Stimulated activated CD4-positive, alpha-beta T cell treated with anti-CD3 and anti-CD28 coated beads, Interleukin-2, amount 100 ng/mL, for 24 hours (primary cell): ENCODE data around the gene AHI1.

Experiments used
- DNase-seq, 2 donors: peaks; one replicate each; pipeline ENCODE4 v3.0.0-alpha.2; 2020

AHI1 gene

DNA sequence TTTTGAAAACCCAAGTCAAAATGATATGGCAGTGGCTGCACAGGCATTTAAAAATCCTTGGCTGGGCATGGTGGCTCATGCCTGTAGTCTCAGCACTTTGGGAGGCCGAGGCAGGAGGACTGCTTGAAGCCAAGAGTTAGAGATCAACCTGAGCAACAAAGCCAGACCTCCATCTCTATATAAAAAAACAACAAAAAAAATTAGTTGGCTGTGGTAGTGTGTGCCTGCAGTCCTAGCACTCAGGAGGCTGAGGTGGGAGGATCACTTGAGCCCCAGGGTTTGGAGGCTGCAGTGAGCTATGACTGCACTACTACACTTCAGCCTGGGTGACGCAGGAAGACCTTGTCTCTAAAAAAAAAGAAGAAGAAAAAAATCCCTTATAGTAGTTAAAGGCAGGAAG is 173.6 kb downstream of the AHI1 start:
- no peak for DNase-seq

GRCh38 chr6:135323202-135323668 is 174.3 kb downstream of the AHI1 start:
- no peak for DNase-seq

- DNase-seq, result no peak
These were observed 174.9 kb downstream of the AHI1 start for GRCh38 chr6:135322427-135323201.

DNA sequence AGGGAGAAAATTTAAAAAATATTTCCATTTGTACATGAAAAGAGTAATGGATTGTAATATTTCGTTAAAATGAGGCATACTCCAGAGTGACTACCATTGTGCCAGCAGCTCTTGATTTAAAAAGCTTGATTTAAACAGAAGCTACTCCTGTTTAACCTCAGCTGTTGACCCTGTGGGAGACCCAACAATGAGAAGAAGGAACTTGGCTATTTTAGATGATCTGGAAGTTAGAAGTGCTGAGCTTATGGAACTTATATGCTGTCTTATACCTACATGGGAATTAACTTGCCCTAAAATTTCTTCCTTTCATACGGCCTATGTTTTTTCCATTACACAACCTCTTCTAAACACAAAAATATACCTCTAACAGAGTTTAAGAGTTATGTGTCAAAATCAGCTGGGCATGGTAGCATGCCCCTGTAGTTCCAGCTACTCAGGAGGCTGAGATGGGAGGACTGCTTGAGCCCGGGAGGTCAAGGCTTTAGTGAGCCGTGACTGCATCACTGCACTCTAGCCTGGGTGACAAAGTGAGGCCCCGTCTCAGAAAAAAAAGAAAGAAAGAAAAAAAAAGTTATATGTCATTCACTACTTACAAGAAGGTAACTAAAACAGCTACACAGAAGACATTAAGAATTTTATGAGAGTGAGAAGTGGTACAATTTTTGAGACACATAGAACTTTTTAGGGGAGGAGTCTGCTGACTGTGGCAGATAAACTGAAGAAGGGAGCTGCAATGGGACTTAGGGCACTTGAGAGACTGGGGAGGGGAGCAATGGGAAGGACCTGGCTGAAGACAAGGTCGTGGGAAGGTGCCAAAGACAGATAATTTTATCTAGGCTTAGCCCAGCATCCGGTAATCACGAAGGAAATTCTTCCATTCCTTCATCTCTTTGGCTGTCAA is 176.6 kb downstream of the AHI1 start:
- no peak for DNase-seq

DNA sequence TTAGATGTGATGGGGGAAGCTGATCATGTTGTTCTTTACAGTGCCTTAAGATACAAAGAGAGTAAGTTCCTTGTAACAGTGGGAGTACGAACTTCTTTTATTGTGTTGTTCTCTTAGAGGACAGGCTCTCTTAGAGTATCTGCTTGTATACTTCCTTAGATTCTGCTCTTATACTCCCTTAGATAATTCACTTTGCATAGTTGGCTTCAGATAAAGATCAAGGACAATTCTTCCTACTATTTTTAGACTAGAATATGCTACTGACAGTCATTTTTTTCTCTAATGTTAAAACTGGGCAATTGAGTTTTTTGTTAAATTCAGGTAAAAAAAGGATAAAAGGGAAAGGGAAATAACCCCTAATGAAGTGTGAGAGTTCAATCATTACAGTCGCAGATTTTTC is 177.7 kb downstream of the AHI1 start:
- DNase-seq, result no peak

DNA sequence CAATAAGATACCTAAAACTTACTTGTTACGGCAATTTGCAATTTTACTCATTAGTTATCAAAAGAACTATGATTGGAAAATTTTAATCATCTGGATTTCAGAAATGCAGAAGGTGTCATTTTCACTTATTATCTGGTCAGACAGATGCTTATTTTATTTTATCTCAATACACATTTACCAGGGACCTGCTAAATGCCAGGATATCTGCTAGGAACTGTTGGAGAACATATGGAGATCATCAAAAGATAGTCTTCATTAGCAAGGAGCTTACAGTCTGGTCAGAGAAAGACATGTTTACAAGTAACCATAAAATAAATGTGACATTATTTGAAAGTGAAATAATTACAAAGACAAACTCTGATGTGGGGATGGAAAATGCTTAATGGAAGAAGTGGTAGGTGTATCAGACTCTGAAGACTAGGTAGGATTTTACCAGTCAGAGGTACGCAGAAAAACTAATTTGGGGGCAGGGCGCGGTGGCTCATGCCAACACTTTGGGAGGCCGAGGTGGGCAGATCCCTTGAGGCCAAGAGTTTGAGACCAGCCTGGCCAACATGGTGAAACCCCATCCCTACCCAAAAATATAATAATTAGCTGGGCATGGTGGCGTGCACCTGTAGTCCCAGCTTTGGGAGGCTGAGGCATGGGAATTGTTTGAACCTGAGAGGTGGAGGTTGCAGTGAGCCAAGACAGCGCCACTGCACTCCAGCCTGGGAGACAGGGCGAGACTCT is 178.6 kb downstream of the AHI1 start:
- no peak for DNase-seq

GRCh38 chr6:135314543-135314942 is 183.0 kb downstream of the AHI1 start:
- no peak for DNase-seq

GRCh38 chr6:135311446-135312200 is 185.9 kb downstream of the AHI1 start:
- DNase-seq, result no peak

- DNase-seq, result no peak
These were observed 187.2 kb downstream of the AHI1 start for GRCh38 chr6:135310291-135310690.

- no peak for DNase-seq
These were observed 190.7 kb downstream of the AHI1 start for GRCh38 chr6:135306740-135307420.

GRCh38 chr6:135306166-135306565 is 191.4 kb downstream of the AHI1 start:
- DNase-seq, result no peak

GRCh38 chr6:135305684-135306083 is 191.9 kb downstream of the AHI1 start:
- DNase-seq, result no peak

GRCh38 chr6:135304883-135305282 is 192.7 kb downstream of the AHI1 start:
- no peak for DNase-seq

GRCh38 chr6:135301304-135301703 is 196.2 kb downstream of the AHI1 start:
- DNase-seq, result no peak

DNA sequence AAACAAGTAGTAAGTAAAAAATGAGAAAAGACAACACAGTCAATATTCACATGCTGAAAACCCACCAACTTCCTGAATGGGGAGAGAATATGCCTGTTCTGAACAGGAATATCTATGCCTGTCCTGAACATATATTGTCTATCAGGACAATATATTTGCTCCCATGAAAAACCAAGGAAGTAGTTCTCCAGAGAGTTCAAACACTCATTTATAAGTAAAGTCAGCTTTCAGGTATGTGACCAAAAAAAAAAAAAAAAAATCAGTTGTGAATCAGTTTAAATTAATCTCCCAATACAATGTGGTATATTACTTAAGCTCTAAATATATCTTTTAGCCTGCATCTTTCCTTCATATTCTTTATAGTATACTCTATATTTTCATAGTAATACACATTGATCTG is 197.0 kb downstream of the AHI1 start:
- DNase-seq, result no peak

GRCh38 chr6:135299256-135299655 is 198.3 kb downstream of the AHI1 start:
- DNase-seq, result no peak

DNA sequence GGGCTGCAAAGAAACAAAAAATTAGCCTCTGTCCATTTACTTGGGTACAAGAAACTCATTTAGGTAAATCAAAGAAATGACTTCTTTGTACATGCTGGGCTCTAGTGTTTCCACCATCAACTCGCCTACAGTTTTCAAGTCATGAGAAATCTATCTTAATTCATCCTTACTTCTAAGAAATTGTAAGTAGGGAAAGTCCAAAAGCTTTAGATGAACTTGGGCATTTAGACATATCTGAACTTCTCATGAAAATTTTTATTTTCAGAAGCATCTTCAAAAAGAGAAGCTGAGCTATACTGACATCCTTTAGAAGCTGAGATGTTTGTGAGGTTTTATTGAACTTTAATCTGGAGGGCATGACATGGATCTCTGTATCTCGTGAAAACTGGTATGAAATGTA is 199.1 kb downstream of the AHI1 start:
- DNase-seq, result no peak

DNA sequence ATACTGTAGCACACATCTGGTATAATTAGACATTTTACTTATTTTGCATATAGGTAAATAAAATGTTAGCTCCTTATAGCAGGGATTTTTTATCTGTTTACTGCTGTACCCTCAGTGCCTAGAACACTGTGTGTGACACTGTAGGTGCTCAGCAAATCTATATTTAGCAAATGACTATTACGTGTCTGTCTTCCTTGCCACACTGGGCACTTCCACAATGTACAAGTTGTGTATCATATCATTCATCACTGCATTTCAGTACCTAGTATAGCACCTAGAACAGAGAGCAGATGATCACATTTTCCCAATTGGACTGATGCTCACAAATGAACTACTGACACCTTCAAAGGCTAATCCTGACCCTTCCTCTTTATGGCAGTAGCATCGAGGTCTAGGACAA is 200.8 kb downstream of the AHI1 start:
- DNase-seq, result no peak

GRCh38 chr6:135295085-135295484 is 202.5 kb downstream of the AHI1 start:
- no peak for DNase-seq

DNA sequence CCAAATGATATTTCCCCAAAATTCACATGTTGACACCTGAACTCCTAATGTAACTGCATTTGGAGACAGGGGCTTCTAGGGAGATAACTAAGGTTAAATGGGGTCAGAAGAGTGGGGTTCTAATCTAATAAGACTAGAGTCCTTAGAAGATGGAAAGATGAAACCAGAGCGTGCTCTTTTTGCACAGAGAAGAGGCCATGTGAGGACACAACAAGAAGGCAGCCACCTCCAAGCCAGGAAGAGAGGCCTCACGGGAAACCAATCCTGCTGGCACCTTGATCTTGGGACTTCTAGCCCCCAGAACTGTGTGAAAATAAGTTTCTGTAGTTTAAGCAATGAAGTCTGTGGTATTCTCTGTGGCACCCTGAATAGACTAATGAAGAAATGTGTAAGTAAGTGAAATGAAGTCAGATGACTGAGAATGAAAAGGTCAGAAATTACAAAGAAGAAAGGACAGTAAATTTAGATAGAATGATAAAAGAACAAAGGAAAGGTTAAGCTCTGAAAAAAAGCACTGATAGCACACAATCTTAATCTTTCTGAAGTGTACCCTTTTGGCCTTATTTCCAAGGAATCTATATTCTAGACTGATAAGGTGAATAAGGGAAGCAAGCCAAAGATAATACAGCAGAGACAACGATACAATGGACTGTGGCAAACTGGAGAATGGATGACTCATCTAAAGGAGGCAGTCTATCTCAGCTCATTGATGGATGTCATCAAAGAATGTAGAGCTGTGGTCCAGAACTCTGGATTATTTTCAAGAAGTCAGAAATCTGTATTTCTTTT is 206.1 kb downstream of the AHI1 start:
- no peak for DNase-seq

- DNase-seq, result no peak
These were observed 207.7 kb downstream of the AHI1 start for GRCh38 chr6:135289816-135290215.
